WTC11 (cell line): ENCODE results near the gene PDE4B. TPM values are rescaled to one million over a fixed set of nuclear protein-coding genes. Genes with fewer than 3 reads are reported as not detected.

Experiments
- ATAC-seq: fragments of 200-7000 bp; cut with Tn5 transposase; 2 replicates; pipeline ENCODE4 v1.10.0; 2021; ENCODE audit warnings: mild to moderate bottlenecking, moderate library complexity
- CTCF ChIA-PET: fragments of 300-600 bp; sonication (Branson Sonifier 250); formaldehyde crosslinking; loops from one replicate; lab custom pipeline; 2021; ENCODE audit warnings: antibody characterized with exemption; lab: Charles Lee
- POLR2A ChIA-PET: fragments of 350-600 bp; sonication (Branson Sonifier 250); formaldehyde crosslinking; loops from one replicate; lab custom pipeline; 2021; ENCODE audit warnings: antibody characterized with exemption; lab: Charles Lee
- DNase-seq: peaks from one replicate; pipeline ENCODE4 v3.0.0; 2021; ENCODE audit warnings: low spot score
- H3K27ac Mint-ChIP-seq: 2 replicates; pipeline ENCODE4 v1.8.0; 2021; ENCODE audit warnings: mixed read lengths
- H3K27me3 Mint-ChIP-seq: 2 replicates; pipeline ENCODE4 v1.8.0; 2021; ENCODE audit warnings: low read depth, mild to moderate bottlenecking, moderate library complexity, mixed read lengths
- H3K36me3 Mint-ChIP-seq: 2 replicates; pipeline ENCODE4 v1.8.0; 2021; ENCODE audit warnings: mixed read lengths
- H3K4me1 Mint-ChIP-seq: 2 replicates; pipeline ENCODE4 v1.8.0; 2022; ENCODE audit warnings: mixed read lengths
- H3K4me3 Mint-ChIP-seq: 2 replicates; pipeline ENCODE4 v1.8.0; 2021; ENCODE audit warnings: mild to moderate bottlenecking, moderate library complexity, mixed read lengths
- H3K9me3 Mint-ChIP-seq: 2 replicates; pipeline ENCODE4 v1.8.0; 2021; ENCODE audit warnings: mixed read lengths
- CDX4 ChIP-seq: fragments of 250-450 bp; sonication (Bioruptor Pico); IDR thresholded peaks from 2 replicates; pipeline ENCODE4 v1.9.0; 2021; ENCODE audit warnings: moderate library complexity, mild to moderate bottlenecking, inconsistent platforms, borderline replicate concordance
- CTCF ChIP-seq: fragments of 200-600 bp; IDR thresholded peaks from 2 replicates; pipeline ENCODE4 v1.8.0; 2022; ENCODE audit warnings: antibody characterized with exemption
- ELF4 ChIP-seq: sonication (generic); formaldehyde crosslinking; IDR thresholded peaks from 2 replicates; pipeline ENCODE4 v1.8.1; 2022; ENCODE audit warnings: low read depth, mild to moderate bottlenecking, moderate library complexity, missing genetic modification reagents
- JUN ChIP-seq: sonication (generic); formaldehyde crosslinking; IDR thresholded peaks from 2 replicates; pipeline ENCODE4 v1.8.0; 2023; ENCODE audit warnings: mild to moderate bottlenecking, missing genetic modification reagents
- MAX ChIP-seq: sonication (generic); formaldehyde crosslinking; IDR thresholded peaks from 2 replicates; pipeline ENCODE4 v1.8.0; 2022; ENCODE audit warnings: mild to moderate bottlenecking, missing genetic modification reagents
- MXD4 ChIP-seq: fragments of 250-450 bp; sonication (Bioruptor Pico); IDR thresholded peaks from 2 replicates; pipeline ENCODE4 v1.8.0; 2021; ENCODE audit warnings: mild to moderate bottlenecking, moderate library complexity, borderline replicate concordance
- NFYB ChIP-seq: sonication (generic); formaldehyde crosslinking; conservative IDR thresholded peaks from 2 replicates; pipeline ENCODE4 v1.8.0; 2022; ENCODE audit warnings: low read depth, missing genetic modification reagents
- NR2C2 ChIP-seq: sonication (generic); formaldehyde crosslinking; IDR thresholded peaks from 2 replicates; pipeline ENCODE4 v1.8.0; 2022; ENCODE audit warnings: mild to moderate bottlenecking, missing genetic modification reagents
- NR3C1 ChIP-seq: sonication (generic); formaldehyde crosslinking; conservative IDR thresholded peaks from 2 replicates; pipeline ENCODE4 v1.8.1; 2023; ENCODE audit warnings: low read depth, mild to moderate bottlenecking, missing genetic modification reagents
- RORB ChIP-seq: fragments of 250-450 bp; sonication (Bioruptor Pico); IDR thresholded peaks from 2 replicates; pipeline ENCODE4 v1.9.0; 2021; ENCODE audit warnings: mild to moderate bottlenecking
- SMAD4 ChIP-seq: sonication (generic); formaldehyde crosslinking; IDR thresholded peaks from 2 replicates; pipeline ENCODE4 v1.8.0; 2022; ENCODE audit warnings: mild to moderate bottlenecking, missing genetic modification reagents
- TEAD4 ChIP-seq: sonication (generic); formaldehyde crosslinking; IDR thresholded peaks from 2 replicates; pipeline ENCODE4 v1.8.0; 2022; ENCODE audit warnings: mild to moderate bottlenecking, missing genetic modification reagents
- ZNF121 ChIP-seq: sonication (generic); formaldehyde crosslinking; IDR thresholded peaks from 2 replicates; pipeline ENCODE4 v1.8.0; 2023; ENCODE audit warnings: missing genetic modification reagents
- ZNF219 ChIP-seq: sonication (generic); formaldehyde crosslinking; IDR thresholded peaks from 2 replicates; pipeline ENCODE4 v1.8.0; 2023; ENCODE audit warnings: missing genetic modification reagents, mild to moderate bottlenecking, borderline replicate concordance
- ZNF263 ChIP-seq: sonication (generic); formaldehyde crosslinking; IDR thresholded peaks from 2 replicates; pipeline ENCODE4 v1.8.1; 2022; ENCODE audit warnings: low read depth, mild to moderate bottlenecking, moderate library complexity, missing genetic modification reagents
- ZNF317 ChIP-seq: sonication (generic); formaldehyde crosslinking; IDR thresholded peaks from 2 replicates; pipeline ENCODE4 v1.8.1; 2023; ENCODE audit warnings: low read depth, mild to moderate bottlenecking, moderate library complexity, missing genetic modification reagents, borderline replicate concordance
- ZNF416 ChIP-seq: fragments of 250-450 bp; sonication (Bioruptor Pico); IDR thresholded peaks from 2 replicates; pipeline ENCODE4 v1.9.0; 2021; ENCODE audit warnings: mild to moderate bottlenecking, inconsistent platforms
- total RNA-seq: library from RNA; stranded (reverse); gene quantifications from 3 replicates; pipeline ENCODE4 v1.2.3, GENCODE V29; 2021
- TF ChIP-seq, protein P1 (sequence below): sonication (generic); formaldehyde crosslinking; IDR thresholded peaks from 2 replicates; pipeline ENCODE4 v1.8.1; 2022; ENCODE audit warnings: mild to moderate bottlenecking, missing genetic modification reagents, moderate library complexity, borderline replicate concordance
- TF ChIP-seq, protein P2 (sequence below): fragments of 250-450 bp; sonication (Bioruptor Pico); IDR thresholded peaks from 2 replicates; pipeline ENCODE4 v2.1.2; 2022; ENCODE audit warnings: mild to moderate bottlenecking, moderate library complexity
- TF ChIP-seq, protein P3 (sequence below): sonication (generic); formaldehyde crosslinking; IDR thresholded peaks from 2 replicates; pipeline ENCODE4 v1.8.0; 2022; ENCODE audit warnings: mild to moderate bottlenecking, missing genetic modification reagents

Gene PDE4B
- total RNA-seq, 1 experiment from 2014 or later = 8.0 TPM

DNA sequence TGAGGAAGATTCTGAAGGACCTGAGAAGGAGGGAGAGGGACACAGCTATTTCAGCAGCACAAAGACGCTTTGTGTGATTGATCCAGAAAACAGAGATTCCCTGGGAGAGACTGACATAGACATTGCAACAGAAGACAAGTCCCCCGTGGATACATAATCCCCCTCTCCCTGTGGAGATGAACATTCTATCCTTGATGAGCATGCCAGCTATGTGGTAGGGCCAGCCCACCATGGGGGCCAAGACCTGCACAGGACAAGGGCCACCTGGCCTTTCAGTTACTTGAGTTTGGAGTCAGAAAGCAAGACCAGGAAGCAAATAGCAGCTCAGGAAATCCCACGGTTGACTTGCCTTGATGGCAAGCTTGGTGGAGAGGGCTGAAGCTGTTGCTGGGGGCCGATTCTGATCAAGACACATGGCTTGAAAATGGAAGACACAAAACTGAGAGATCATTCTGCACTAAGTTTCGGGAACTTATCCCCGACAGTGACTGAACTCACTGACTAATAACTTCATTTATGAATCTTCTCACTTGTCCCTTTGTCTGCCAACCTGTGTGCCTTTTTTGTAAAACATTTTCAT lies 579.9 kb downstream of the PDE4B start:
- Mint-ChIP-seq H3K27me3 (no peaks in the 10 kb centered on the region), H3K4me3 (no peak overlapping the region), H3K4me1 (0 out of 2 replicates have a peak, but pooled peaks cover 3% of the 10 kb centered on the region), H3K27ac (no peak overlapping the region), H3K36me3 (peaks cover 37% of the 10 kb centered on the region), H3K9me3 (no peaks in the 10 kb centered on the region)
- ChIA-PET CTCF (interaction anchor here (1.0 kb wide), 1 partner anchor 12 kb away, joined by 3 read pairs; no protein-coding TSS in a partner anchor), POLR2A (no interaction called here)
- DNase-seq (no peak), ATAC-seq (no peak)
- TF ChIP-seq NR2C2 (CRISPR knock-in tag) (no peak), ZNF121 (CRISPR knock-in tag) (no peak), MAX (CRISPR knock-in tag) (no peak), SMAD4 (CRISPR knock-in tag) (no peak)

GRCh38 chr1:66373157-66373591 lies 580.5 kb downstream of the PDE4B start:
- CTCF ChIA-PET = interaction anchor here (1.0 kb wide), 1 partner anchor 13 kb away, joined by 3 read pairs; no protein-coding TSS in a partner anchor
- peaks cover 34% of the 10 kb centered on the region for H3K36me3 Mint-ChIP-seq
- TF ChIP-seq, protein P1, sequence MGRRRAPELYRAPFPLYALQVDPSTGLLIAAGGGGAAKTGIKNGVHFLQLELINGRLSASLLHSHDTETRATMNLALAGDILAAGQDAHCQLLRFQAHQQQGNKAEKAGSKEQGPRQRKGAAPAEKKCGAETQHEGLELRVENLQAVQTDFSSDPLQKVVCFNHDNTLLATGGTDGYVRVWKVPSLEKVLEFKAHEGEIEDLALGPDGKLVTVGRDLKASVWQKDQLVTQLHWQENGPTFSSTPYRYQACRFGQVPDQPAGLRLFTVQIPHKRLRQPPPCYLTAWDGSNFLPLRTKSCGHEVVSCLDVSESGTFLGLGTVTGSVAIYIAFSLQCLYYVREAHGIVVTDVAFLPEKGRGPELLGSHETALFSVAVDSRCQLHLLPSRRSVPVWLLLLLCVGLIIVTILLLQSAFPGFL (CRISPR knock-in tag) = no peak
- TF ChIP-seq, protein P2, sequence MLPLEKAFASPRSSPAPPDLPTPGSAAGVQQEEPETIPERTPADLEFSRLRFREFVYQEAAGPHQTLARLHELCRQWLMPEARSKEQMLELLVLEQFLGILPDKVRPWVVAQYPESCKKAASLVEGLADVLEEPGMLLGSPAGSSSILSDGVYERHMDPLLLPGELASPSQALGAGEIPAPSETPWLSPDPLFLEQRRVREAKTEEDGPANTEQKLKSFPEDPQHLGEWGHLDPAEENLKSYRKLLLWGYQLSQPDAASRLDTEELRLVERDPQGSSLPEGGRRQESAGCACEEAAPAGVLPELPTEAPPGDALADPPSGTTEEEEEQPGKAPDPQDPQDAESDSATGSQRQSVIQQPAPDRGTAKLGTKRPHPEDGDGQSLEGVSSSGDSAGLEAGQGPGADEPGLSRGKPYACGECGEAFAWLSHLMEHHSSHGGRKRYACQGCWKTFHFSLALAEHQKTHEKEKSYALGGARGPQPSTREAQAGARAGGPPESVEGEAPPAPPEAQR (CRISPR knock-in tag) = no peak
- TF ChIP-seq MXD4 = no peak
- TF ChIP-seq SMAD4 (CRISPR knock-in tag) = no peak
- no peak for TF ChIP-seq TEAD4
- TF ChIP-seq CDX4 = no peak
- no peak for TF ChIP-seq CTCF
- TF ChIP-seq RORB (CRISPR knock-in tag) = no peak
- TF ChIP-seq ZNF416 = no peak
- no peak for TF ChIP-seq ZNF317
- TF ChIP-seq NR2C2 (CRISPR knock-in tag) = no peak
- TF ChIP-seq ELF4 (CRISPR knock-in tag) = no peak
- no peak for TF ChIP-seq NR3C1
- TF ChIP-seq JUN (CRISPR knock-in tag) = no peak
- TF ChIP-seq, all 79 proteins: peak for 0
- H3K4me3 Mint-ChIP-seq = no peak overlapping the region
- DNase-seq = no peak
- H3K27me3 Mint-ChIP-seq = no peaks in the 10 kb centered on the region
- no peaks in the 10 kb centered on the region for H3K9me3 Mint-ChIP-seq
- 0 out of 2 replicates have a peak, but pooled peaks cover 3% of the 10 kb centered on the region for H3K4me1 Mint-ChIP-seq
- no peak for ATAC-seq
- H3K27ac Mint-ChIP-seq = no peak overlapping the region
- POLR2A ChIA-PET = no interaction called here

GRCh38 chr1:66374148-66374547 lies 581.5 kb downstream of the PDE4B start:
- CTCF ChIA-PET = interaction anchor here (1.5 to 1.7 kb wide), 2 partner anchors 70 to 99 kb away, joined by 3 to 10 read pairs; no protein-coding TSS in a partner anchor
- DNase-seq (no peak), ATAC-seq (no peak)
- POLR2A ChIA-PET = no interaction called here
- Mint-ChIP-seq H3K9me3 (no peaks in the 10 kb centered on the region), H3K27me3 (no peaks in the 10 kb centered on the region), H3K36me3 (peaks cover 29% of the 10 kb centered on the region), H3K27ac (no peak overlapping the region), H3K4me3 (no peak overlapping the region), H3K4me1 (0 out of 2 replicates have a peak, but pooled peaks cover 3% of the 10 kb centered on the region)
- TF ChIP-seq NFYB (CRISPR knock-in tag) (no peak), CTCF (no peak), ZNF263 (CRISPR knock-in tag) (no peak), ZNF219 (CRISPR knock-in tag) (no peak)
- TF ChIP-seq, protein P3, sequence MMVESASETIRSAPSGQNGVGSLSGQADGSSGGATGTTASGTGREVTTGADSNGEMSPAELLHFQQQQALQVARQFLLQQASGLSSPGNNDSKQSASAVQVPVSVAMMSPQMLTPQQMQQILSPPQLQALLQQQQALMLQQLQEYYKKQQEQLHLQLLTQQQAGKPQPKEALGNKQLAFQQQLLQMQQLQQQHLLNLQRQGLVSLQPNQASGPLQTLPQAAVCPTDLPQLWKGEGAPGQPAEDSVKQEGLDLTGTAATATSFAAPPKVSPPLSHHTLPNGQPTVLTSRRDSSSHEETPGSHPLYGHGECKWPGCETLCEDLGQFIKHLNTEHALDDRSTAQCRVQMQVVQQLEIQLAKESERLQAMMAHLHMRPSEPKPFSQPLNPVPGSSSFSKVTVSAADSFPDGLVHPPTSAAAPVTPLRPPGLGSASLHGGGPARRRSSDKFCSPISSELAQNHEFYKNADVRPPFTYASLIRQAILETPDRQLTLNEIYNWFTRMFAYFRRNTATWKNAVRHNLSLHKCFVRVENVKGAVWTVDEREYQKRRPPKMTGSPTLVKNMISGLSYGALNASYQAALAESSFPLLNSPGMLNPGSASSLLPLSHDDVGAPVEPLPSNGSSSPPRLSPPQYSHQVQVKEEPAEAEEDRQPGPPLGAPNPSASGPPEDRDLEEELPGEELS (CRISPR knock-in tag) = no peak
